CD4-positive, alpha-beta memory T cell (primary cell): ENCODE results near the gene JDP2. TPM values are rescaled to one million over a fixed set of nuclear protein-coding genes. Genes with fewer than 3 reads are reported as not detected.

Experiments
- CTCF ChIA-PET: fragments of 350-600 bp; sonication (Branson Sonifier 250); formaldehyde crosslinking; loops from one replicate; lab custom pipeline; 2021; ENCODE audit warnings: inconsistent platforms; ENCODE audit not compliant: partially characterized antibody; lab: Charles Lee
- POLR2A ChIA-PET: fragments of 350-600 bp; sonication (Branson Sonifier 250); formaldehyde crosslinking; loops from one replicate; lab custom pipeline; 2021; ENCODE audit not compliant: partially characterized antibody; lab: Charles Lee
- DNase-seq, 5 donors: peaks; one replicate each; pipeline versions ENCODE4 v3.0.0 to v3.0.0-alpha.2; 2020 to 2022; ENCODE audit warnings: mixed read lengths in 1 of 5
- H3K27ac ChIP-seq: one replicate; pipeline ENCODE4 v1.7.0; 2013; ENCODE audit warnings: low read depth, low read length
- H3K27me3 ChIP-seq: 2 replicates; pipeline ENCODE4 v1.7.0; 2013; ENCODE audit warnings: mild to moderate bottlenecking, low read length, moderate library complexity; ENCODE audit not compliant: insufficient read depth
- H3K36me3 ChIP-seq: 2 replicates; pipeline ENCODE4 v1.7.0; 2013; ENCODE audit warnings: mild to moderate bottlenecking, low read length, moderate library complexity; ENCODE audit not compliant: insufficient read depth
- H3K4me1 ChIP-seq: 2 replicates; pipeline ENCODE4 v1.7.0; 2013; ENCODE audit warnings: mild to moderate bottlenecking, low read length, moderate library complexity; ENCODE audit not compliant: insufficient read depth
- H3K4me3 ChIP-seq, 2 donors: one replicate each; pipeline ENCODE4 v1.7.0; 2013; ENCODE audit warnings: low read length in 2 of 2, mild to moderate bottlenecking in 1 of 2
- H3K9me3 ChIP-seq, 2 donors: one replicate each; pipeline ENCODE4 v1.7.0; 2013; ENCODE audit warnings: low read length in 2 of 2, control low read depth in 1 of 2; ENCODE audit not compliant: control insufficient read depth in 1 of 2
- H3K27ac Mint-ChIP-seq, 7 donors: one replicate each; pipeline ENCODE4 v1.8.0; 2020 to 2021; ENCODE audit warnings: mixed read lengths in 7 of 7, mild to moderate bottlenecking in 6 of 7, inconsistent platforms in 3 of 7, moderate library complexity in 3 of 7
- H3K27me3 Mint-ChIP-seq, 2 donors: one replicate each; pipeline ENCODE4 v1.8.0; 2020 to 2021; ENCODE audit warnings: mixed read lengths in 2 of 2
- H3K36me3 Mint-ChIP-seq, 2 donors: one replicate each; pipeline ENCODE4 v1.8.0; 2020 to 2021; ENCODE audit warnings: mixed read lengths in 2 of 2, inconsistent platforms in 1 of 2, mild to moderate bottlenecking in 1 of 2
- H3K4me1 Mint-ChIP-seq, 4 donors: one replicate each; pipeline ENCODE4 v1.8.0; 2020 to 2021; ENCODE audit warnings: mixed read lengths in 4 of 4, mild to moderate bottlenecking in 1 of 4
- H3K4me3 Mint-ChIP-seq, 8 donors: one replicate each; pipeline ENCODE4 v1.8.0; 2020 to 2021; ENCODE audit warnings: mixed read lengths in 8 of 8, mild to moderate bottlenecking in 7 of 8, moderate library complexity in 6 of 8, inconsistent platforms in 3 of 8
- H3K9me3 Mint-ChIP-seq, 8 donors: one replicate each; pipeline ENCODE4 v1.8.0; 2020 to 2021; ENCODE audit warnings: mixed read lengths in 8 of 8, mild to moderate bottlenecking in 5 of 8, inconsistent platforms in 3 of 8, moderate library complexity in 1 of 8
- intact Hi-C: fragments of 100-400 bp; cut with micrococcal nuclease; formaldehyde crosslinking; loops from one replicate; pipeline ENCODE4 v1.15.1; 2023
- polyA plus RNA-seq, 2 donors: library from polyadenylated mRNA; unstranded; fragments of 300-500 nt; fragmentation: Illumina TruSeq; gene quantifications; one replicate each; pipeline ENCODE4 v1.2.3, GENCODE V29; 2021
- total RNA-seq, 2 experiments: library from RNA; stranded (reverse); gene quantifications; one replicate each; pipeline ENCODE4 v1.2.3, GENCODE V29; 2021

Gene JDP2
- total and polyA plus RNA-seq, 4 experiments from 2014 or later, result 0.20 to 0.79 (median 0.78) TPM; not detected in 1

GRCh38 chr14:75456997-75457335, 29.1 kb downstream of the JDP2 start:
- Mint-ChIP-seq H3K9me3 (no peaks in the 10 kb centered on the region), H3K4me3 (no peak overlapping the region), H3K36me3 (no peaks in the 10 kb centered on the region), H3K27ac (no peak overlapping the region), H3K4me1 (peaks cover 1 to 8% (median 5%) of the 10 kb centered on the region in 4 donors), H3K27me3 (no peaks in the 10 kb centered on the region)
- ChIA-PET POLR2A (no interaction called here), CTCF (no interaction called here)
- Histone ChIP-seq H3K4me1 (no peaks in the 10 kb centered on the region), H3K36me3 (no peaks in the 10 kb centered on the region), H3K27me3 (no peaks in the 10 kb centered on the region), H3K9me3 (no peaks in the 10 kb centered on the region), H3K27ac (no peak overlapping the region), H3K4me3 (no peak overlapping the region)
- no peak for DNase-seq
- intact Hi-C loops, result no loop called here

GRCh38 chr14:75457648-75458165, 29.9 kb downstream of the JDP2 start:
- POLR2A ChIA-PET, result no interaction called here
- CTCF ChIA-PET, result no interaction called here
- Mint-ChIP-seq H3K4me3 (no peak overlapping the region), H3K27ac (peak overlapping the region in 1 of 7 donors; percentile 71), H3K27me3 (no peaks in the 10 kb centered on the region), H3K36me3 (no peaks in the 10 kb centered on the region), H3K4me1 (peaks cover 1 to 8% (median 5%) of the 10 kb centered on the region in 4 donors), H3K9me3 (no peaks in the 10 kb centered on the region)
- H3K4me1 ChIP-seq, result no peaks in the 10 kb centered on the region
- no peaks in the 10 kb centered on the region for H3K27me3 ChIP-seq
- intact Hi-C loops, result no loop called here
- no peak overlapping the region for H3K4me3 ChIP-seq
- H3K27ac ChIP-seq, result no peak overlapping the region
- DNase-seq, result no peak
- H3K9me3 ChIP-seq, result no peaks in the 10 kb centered on the region
- no peaks in the 10 kb centered on the region for H3K36me3 ChIP-seq

GRCh38 chr14:75458305-75458704, 30.5 kb downstream of the JDP2 start:
- no peaks in the 10 kb centered on the region for H3K36me3 Mint-ChIP-seq
- no peak overlapping the region for H3K27ac ChIP-seq
- H3K9me3 Mint-ChIP-seq, result no peaks in the 10 kb centered on the region
- H3K36me3 ChIP-seq, result no peaks in the 10 kb centered on the region
- H3K27me3 ChIP-seq, result no peaks in the 10 kb centered on the region
- H3K4me3 ChIP-seq, result no peak overlapping the region
- H3K4me1 Mint-ChIP-seq, result peaks cover 1 to 8% (median 5%) of the 10 kb centered on the region in 4 donors
- ChIA-PET CTCF (no interaction called here), POLR2A (no interaction called here)
- no peaks in the 10 kb centered on the region for H3K9me3 ChIP-seq
- H3K27me3 Mint-ChIP-seq, result no peaks in the 10 kb centered on the region
- intact Hi-C loops, result no loop called here
- H3K4me3 Mint-ChIP-seq, result no peak overlapping the region
- no peak for DNase-seq
- H3K4me1 ChIP-seq, result no peaks in the 10 kb centered on the region
- H3K27ac Mint-ChIP-seq, result no peak overlapping the region

GRCh38 chr14:75459099-75459741, 31.4 kb downstream of the JDP2 start:
- Histone ChIP-seq H3K27ac (no peak overlapping the region), H3K36me3 (no peaks in the 10 kb centered on the region), H3K4me1 (no peaks in the 10 kb centered on the region), H3K4me3 (no peak overlapping the region), H3K9me3 (no peaks in the 10 kb centered on the region), H3K27me3 (no peaks in the 10 kb centered on the region)
- ChIA-PET CTCF (no interaction called here), POLR2A (no interaction called here)
- Mint-ChIP-seq H3K36me3 (no peaks in the 10 kb centered on the region), H3K27me3 (no peaks in the 10 kb centered on the region), H3K9me3 (no peaks in the 10 kb centered on the region), H3K4me1 (peaks cover 1 to 8% (median 5%) of the 10 kb centered on the region in 4 donors), H3K4me3 (no peak overlapping the region), H3K27ac (peak overlapping the region in 1 of 7 donors; percentile 24)
- no peak for DNase-seq
- intact Hi-C loops, result no loop called here

- no peak for DNase-seq
- ChIA-PET CTCF (no interaction called here), POLR2A (no interaction called here)
- Mint-ChIP-seq H3K27ac (no peak overlapping the region), H3K27me3 (no peaks in the 10 kb centered on the region), H3K4me1 (peaks cover 1 to 8% (median 5%) of the 10 kb centered on the region in 4 donors), H3K4me3 (no peak overlapping the region), H3K36me3 (no peaks in the 10 kb centered on the region), H3K9me3 (no peaks in the 10 kb centered on the region)
- no peaks in the 10 kb centered on the region for H3K9me3 ChIP-seq
- H3K4me3 ChIP-seq, result no peak overlapping the region
- intact Hi-C loops, result no loop called here
- H3K27ac ChIP-seq, result no peak overlapping the region
- no peaks in the 10 kb centered on the region for H3K4me1 ChIP-seq
- no peaks in the 10 kb centered on the region for H3K36me3 ChIP-seq
- H3K27me3 ChIP-seq, result no peaks in the 10 kb centered on the region
Measured at GRCh38 chr14:75459791-75460190, 32.0 kb downstream of the JDP2 start.

GRCh38 chr14:75460394-75460793, 32.6 kb downstream of the JDP2 start:
- no peak overlapping the region for H3K27ac ChIP-seq
- no peaks in the 10 kb centered on the region for H3K36me3 ChIP-seq
- no peak overlapping the region for H3K4me3 Mint-ChIP-seq
- H3K36me3 Mint-ChIP-seq, result no peaks in the 10 kb centered on the region
- H3K4me1 Mint-ChIP-seq, result peaks cover 1 to 8% (median 5%) of the 10 kb centered on the region in 4 donors
- H3K9me3 Mint-ChIP-seq, result no peaks in the 10 kb centered on the region
- no peaks in the 10 kb centered on the region for H3K9me3 ChIP-seq
- no peaks in the 10 kb centered on the region for H3K4me1 ChIP-seq
- intact Hi-C loops, result no loop called here
- no peak overlapping the region for H3K4me3 ChIP-seq
- H3K27me3 Mint-ChIP-seq, result no peaks in the 10 kb centered on the region
- H3K27ac Mint-ChIP-seq, result no peak overlapping the region
- POLR2A ChIA-PET, result no interaction called here
- no peaks in the 10 kb centered on the region for H3K27me3 ChIP-seq
- CTCF ChIA-PET, result no interaction called here
- no peak for DNase-seq

GRCh38 chr14:75461303-75461702, 33.5 kb downstream of the JDP2 start:
- H3K27ac Mint-ChIP-seq, result peak overlapping the region in 1 of 7 donors; percentile 46
- H3K4me3 Mint-ChIP-seq, result no peak overlapping the region
- Histone ChIP-seq H3K4me3 (no peak overlapping the region), H3K36me3 (no peaks in the 10 kb centered on the region), H3K4me1 (no peaks in the 10 kb centered on the region), H3K9me3 (no peaks in the 10 kb centered on the region), H3K27me3 (no peaks in the 10 kb centered on the region), H3K27ac (no peak overlapping the region)
- H3K4me1 Mint-ChIP-seq, result peaks cover 1 to 8% (median 5%) of the 10 kb centered on the region in 4 donors
- no peak for DNase-seq
- ChIA-PET POLR2A (no interaction called here), CTCF (interaction anchor here (0.9 kb wide), 1 partner anchor 330 kb away, joined by 3 read pairs; no protein-coding TSS in a partner anchor)
- no peaks in the 10 kb centered on the region for H3K27me3 Mint-ChIP-seq
- no peaks in the 10 kb centered on the region for H3K9me3 Mint-ChIP-seq
- intact Hi-C loops, result no loop called here
- H3K36me3 Mint-ChIP-seq, result no peaks in the 10 kb centered on the region
